ENCODE measurements around the gene MIDN.
A peak's percentile ranks its signal among the peaks of the same experiment; 100 is the strongest.

Gene MIDN

GRCh38 chr19:1283207-1283916, 35.0 kb downstream of the MIDN start:
- DNase-seq, result no peak

GRCh38 chr19:1283917-1284292, 35.5 kb downstream of the MIDN start:
- no peak for DNase-seq

DNA sequence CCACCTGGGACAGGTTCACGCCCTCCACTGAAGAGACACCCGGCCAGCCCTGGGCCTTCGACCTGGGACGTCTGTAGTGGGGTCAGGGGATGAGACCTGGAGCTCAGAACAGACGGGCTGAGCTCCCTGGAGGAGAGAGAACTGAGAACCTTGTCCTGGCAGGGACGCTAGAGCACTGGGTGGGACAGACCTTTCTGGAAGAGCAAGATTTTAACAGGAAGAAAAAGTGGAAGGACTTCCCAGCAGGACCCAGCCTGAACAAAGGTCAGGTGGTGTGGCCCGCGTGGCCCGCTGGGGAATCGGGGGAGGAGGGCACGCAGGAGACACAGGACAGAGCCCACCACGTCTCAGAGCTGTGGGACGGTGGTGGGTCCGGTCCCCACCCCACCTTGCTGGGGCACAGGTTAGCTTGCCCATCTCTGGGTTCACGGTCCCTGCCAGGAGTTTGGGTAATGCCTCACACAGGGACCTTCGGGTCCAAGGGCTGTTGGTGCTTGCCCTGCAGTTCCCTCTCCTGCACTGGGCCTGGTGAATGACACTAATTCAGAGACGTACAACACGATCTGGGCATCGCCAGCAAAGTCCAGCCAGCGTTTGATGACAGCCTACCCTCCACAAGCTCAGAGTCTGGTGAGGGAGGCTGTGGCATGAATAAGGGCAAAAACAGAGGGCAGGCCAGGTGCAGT, 36.1 kb downstream of the MIDN start:
- DNase-seq, result no peak

- DNase-seq, result no peak
Observed at GRCh38 chr19:1284979-1285736, 36.8 kb downstream of the MIDN start.

- DNase-seq, result peak in 1 of 3 experiments; percentile 33
Observed at GRCh38 chr19:1285737-1286360, 37.5 kb downstream of the MIDN start, which contains the start of gene EFNA2. TSS of gene EFNA2 (plus strand) at chr19:1285873. CDS start at chr19:1286169, 296 bp downstream.

DNA sequence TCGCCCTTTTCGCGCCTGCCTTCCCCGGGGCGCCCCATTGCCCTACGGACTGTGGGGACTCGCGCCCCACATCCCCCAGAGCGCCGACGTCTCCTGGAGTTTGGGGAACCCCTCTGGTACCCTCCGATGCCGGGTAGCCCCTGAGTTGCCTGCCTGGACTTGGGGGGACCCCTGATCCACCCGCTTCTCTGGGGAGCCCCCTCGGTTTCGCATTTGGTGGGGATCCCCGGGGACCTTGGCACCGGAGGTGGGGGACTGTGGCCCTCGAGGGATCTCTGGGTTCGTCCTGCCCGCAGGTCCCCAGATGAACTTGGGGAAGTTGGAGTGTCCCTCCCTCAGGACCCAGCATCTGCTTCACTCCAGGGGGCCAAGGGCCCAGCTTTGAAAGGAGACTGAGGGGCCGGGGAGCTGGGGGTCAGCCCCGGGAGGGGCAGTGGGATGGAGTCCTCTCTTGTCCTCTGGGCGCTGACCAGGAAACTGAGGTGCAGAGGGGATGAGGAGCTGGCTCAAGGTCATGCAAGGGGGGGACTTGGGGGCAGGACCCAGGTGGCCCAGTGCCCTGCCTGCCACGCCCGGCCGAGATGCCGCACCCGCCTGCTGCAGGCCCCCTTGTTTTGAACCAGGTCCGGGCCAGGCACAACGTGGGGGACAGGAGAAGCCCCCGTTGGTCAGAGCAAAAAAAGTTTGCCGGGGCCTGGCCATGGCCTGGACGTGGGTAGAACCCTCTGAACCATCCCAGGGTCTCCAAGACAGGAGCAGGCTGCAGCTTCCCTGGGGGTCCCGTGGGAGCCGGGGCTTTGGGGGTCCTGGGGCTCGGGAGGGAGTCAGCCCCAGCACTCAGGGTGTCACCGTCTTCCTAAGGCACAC, 38.3 kb downstream of the MIDN start:
- no peak for DNase-seq

DNA sequence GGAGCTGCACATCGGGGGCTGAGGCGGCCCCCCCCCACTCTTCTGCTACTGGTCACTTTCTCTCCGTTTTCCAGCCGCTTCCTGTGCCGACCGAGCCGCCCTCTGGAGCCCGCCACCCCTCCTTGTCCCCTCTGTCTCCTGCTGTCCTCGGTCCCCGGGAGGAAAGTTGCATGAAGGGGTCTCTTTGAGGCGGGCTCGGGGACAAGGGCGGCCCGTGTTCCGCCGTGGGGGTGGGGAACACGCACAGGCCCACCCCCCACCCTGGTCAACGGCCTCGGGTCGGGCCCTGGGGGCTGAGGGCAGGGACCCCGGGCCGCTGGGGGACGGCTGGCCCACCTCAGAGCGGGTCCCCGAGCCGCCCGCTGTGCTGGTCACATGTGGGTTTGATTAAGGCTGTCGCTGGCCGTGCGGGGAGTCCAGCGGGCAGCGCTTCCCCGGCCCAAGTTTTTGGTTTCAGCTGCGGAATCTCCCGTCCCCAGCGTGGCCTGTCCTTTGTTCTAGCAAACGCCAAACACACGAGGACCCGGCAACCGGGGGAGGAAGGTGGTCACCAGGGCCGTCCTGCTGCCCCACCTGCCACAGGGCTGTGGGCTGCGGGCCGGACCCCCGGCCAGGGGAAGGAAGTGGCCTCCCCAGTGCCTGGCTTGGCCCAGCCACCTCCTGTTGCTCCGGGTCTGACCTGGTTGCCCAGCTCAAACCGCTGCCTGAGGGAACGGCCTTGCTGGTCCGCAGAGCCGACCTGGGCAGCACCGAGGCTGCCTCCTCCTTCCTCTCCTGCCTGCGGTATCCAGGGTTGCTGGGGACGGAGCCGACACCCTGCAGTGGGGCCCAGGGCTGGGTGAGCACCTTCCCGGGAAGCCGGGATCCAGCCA, 39.2 kb downstream of the MIDN start:
- DNase-seq, result peak in 2 of 3 experiments; percentile 58 to 60

DNA sequence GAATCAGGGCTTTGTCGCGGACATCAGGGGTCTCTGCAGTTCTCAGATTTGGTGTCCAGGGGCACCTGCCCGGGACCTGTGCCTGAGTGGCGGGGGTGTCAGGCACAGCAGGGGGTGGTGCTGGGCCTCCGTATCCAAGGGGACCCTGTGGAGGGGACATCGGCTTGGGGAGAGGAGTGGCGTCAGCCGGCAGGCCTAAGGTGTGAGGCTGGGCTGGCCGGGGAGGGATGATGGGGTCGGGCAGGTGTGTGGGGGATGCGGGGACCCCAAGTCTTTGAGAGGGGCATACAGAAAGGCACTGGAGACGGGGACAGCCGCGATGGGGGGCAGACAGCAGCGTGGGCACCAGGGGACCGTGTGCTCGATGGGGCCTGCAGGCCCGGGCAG, 39.8 kb downstream of the MIDN start:
- peak in 1 of 3 experiments; percentile 58 for DNase-seq

- DNase-seq, result no peak
Observed at GRCh38 chr19:1288833-1289685, 40.7 kb downstream of the MIDN start.

DNA sequence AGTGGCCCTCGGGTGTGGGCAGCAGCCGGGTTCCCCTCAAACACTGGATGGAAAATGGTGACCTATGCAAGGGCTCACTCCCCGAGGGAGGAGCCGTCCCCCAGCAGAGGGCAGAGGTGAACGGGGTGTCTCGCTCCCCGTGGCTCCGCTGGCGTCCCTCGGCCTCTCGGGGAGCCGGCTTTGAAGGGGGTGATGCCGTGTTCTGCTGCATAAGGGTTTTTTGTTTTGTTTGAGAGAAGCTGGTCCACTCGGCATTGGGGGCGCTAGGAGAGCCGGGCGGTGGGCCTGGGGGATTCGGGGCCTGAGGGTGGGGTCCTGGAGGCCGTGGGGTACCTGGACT, 41.3 kb downstream of the MIDN start:
- no peak for DNase-seq

- DNase-seq, result no peak
Observed at GRCh38 chr19:1290196-1290702, 41.9 kb downstream of the MIDN start.

- DNase-seq, result no peak
Observed at GRCh38 chr19:1290703-1291651, 42.6 kb downstream of the MIDN start.

GRCh38 chr19:1291761-1292418, 43.5 kb downstream of the MIDN start:
- DNase-seq, result no peak

DNA sequence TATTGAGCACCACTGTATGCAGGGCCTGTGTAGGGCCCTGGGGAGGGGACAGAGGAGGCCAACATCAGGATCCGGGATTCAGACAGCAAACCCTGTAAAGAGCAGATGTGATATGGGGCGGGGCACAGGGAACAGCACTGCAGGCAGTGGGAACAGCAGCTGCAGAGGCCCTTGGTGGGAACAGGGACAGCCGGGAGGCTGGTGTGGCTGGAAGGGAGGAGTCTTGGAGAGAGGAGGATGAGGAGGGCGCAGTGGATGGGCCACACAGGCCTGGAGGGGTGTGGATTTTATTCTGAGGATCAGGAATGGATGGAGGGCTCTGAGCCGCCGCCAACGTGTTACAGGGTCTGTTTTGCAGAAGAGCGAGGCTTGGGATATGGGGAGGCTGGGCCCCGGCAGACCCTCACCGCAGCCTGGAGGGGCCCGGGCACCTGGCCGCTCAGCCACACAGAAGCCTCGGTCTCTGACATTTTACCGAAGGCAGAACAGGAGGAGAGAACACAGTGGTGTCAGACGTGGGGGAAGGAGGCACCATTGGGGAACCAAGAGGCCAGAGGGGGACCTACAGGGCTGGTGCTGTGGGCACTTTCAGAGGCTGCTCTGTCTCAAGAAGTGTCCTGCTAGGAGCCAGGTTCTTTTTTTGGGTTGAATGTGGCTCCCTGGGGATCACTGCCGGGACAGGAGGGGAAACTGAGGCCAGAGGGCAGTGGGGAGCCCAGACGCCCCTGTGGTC, 44.2 kb downstream of the MIDN start:
- no peak for DNase-seq

GRCh38 chr19:1293782-1294604, 45.6 kb downstream of the MIDN start:
- DNase-seq, result no peak

GRCh38 chr19:1294688-1295087, 46.3 kb downstream of the MIDN start:
- no peak for DNase-seq
